Neutrophil (primary cell): ENCODE results near the gene HDHD5.

Experiments
- H3K27ac ChIP-seq: fragments of 200-600 bp; sonication (generic); 2 replicates; pipeline ENCODE4 v1.5.1; 2016; ENCODE audit warnings: mild to moderate bottlenecking, moderate library complexity
- H3K27me3 ChIP-seq: fragments of 200-600 bp; sonication (generic); 2 replicates; pipeline ENCODE4 v1.6.0; 2016; ENCODE audit warnings: mild to moderate bottlenecking
- H3K36me3 ChIP-seq: fragments of 200-600 bp; sonication (generic); 2 replicates; pipeline ENCODE4 v1.5.1; 2017
- H3K4me1 ChIP-seq, 2 experiments: fragments of 200-600 bp in 1 of 2; sonication (generic) in 1 of 2; 1 replicate in 1 of 2; 2 replicates in 1 of 2; pipeline versions ENCODE4 v1.5.1 to v1.6.1; 2013 to 2016; ENCODE audit warnings: low read depth in 1 of 2, low read length in 1 of 2, mild to moderate bottlenecking in 1 of 2, moderate library complexity in 1 of 2; ENCODE audit not compliant: control insufficient read depth in 1 of 2, insufficient read depth in 1 of 2
- H3K4me3 ChIP-seq, 2 experiments: fragments of 200-600 bp in 1 of 2; sonication (generic) in 1 of 2; 1 replicate in 1 of 2; 2 replicates in 1 of 2; pipeline ENCODE4 v1.5.1; 2013 to 2016; ENCODE audit warnings: low read depth in 1 of 2, low read length in 1 of 2, mild to moderate bottlenecking in 1 of 2, moderate library complexity in 1 of 2
- H3K9me3 ChIP-seq: fragments of 200-600 bp; sonication (generic); 2 replicates; pipeline ENCODE4 v1.5.1; 2016
- CTCF ChIP-seq: fragments of 200-600 bp; sonication (generic); IDR thresholded peaks from 2 replicates; pipeline ENCODE4 v1.5.1; 2016; ENCODE audit warnings: antibody characterized with exemption

The HDHD5 gene

GRCh38 chr22:17140826-17141766, 18.0 kb downstream of the HDHD5 start:
- no peaks in the 10 kb centered on the region for H3K27me3 ChIP-seq
- H3K9me3 ChIP-seq = no peaks in the 10 kb centered on the region
- H3K4me1 ChIP-seq = no peaks in the 10 kb centered on the region
- no peak overlapping the region for H3K27ac ChIP-seq
- no peak for TF ChIP-seq CTCF
- peaks cover 4% of the 10 kb centered on the region for H3K36me3 ChIP-seq
- H3K4me3 ChIP-seq = no peak overlapping the region

- Histone ChIP-seq H3K27me3 (no peaks in the 10 kb centered on the region), H3K9me3 (no peaks in the 10 kb centered on the region), H3K36me3 (peaks cover 4% of the 10 kb centered on the region), H3K4me1 (no peaks in the 10 kb centered on the region), H3K4me3 (no peak overlapping the region), H3K27ac (no peak overlapping the region)
- no peak for TF ChIP-seq CTCF
Observed at GRCh38 chr22:17140022-17140421, 19.1 kb downstream of the HDHD5 start.

DNA sequence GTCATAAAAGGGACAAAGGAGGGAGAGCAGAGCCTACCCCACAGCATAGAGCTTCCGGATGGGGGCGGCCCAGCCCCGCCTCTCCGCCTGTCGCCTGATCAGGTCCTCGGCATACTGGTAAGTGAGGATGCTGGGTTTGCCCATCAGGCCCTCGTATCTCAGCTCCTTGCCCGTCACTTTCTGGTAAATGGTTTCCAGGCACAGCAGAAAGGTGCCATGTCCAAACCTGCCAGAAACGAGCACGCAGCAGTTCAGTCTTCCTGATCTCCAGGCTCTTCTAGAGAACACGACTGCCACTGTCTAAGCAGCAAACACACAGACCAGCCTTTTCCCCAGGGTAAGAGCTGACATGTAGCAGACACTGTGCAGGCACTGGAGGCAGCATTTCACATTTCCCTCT, 20.6 kb downstream of the HDHD5 start:
- H3K36me3 ChIP-seq = peaks cover 4% of the 10 kb centered on the region
- no peaks in the 10 kb centered on the region for H3K27me3 ChIP-seq
- no peak overlapping the region for H3K27ac ChIP-seq

DNA sequence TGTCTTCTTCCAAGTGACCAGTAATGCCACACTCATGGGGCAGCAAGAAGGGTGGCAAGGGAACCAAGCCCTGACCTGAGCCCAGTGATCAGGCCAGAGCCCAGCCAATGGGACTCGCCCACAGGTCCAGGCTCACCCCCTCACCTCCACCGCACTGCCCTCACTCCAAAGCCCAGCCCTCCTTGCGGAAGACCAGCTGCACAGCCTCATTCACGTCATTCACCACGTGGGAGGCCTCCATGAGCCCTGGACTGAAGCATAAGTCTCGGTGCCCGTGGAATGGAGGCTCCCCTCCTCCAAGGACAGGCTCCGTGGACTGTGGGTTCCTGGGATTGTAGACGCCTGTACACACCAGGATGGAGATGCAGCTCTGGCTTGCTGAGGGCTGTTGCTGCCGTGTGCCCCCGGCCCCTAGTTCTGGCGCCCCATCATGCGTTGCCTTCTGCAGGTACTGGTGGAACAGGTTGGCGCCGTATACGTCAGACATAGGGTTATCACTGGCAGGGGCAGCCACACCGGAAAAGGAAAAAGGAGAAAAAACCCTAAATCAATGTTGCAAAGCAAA, 21.1 kb downstream of the HDHD5 start:
- peaks cover 4% of the 10 kb centered on the region for H3K36me3 ChIP-seq
- no peaks in the 10 kb centered on the region for H3K4me1 ChIP-seq
- no peak overlapping the region for H3K4me3 ChIP-seq
- no peaks in the 10 kb centered on the region for H3K9me3 ChIP-seq
- H3K27me3 ChIP-seq = no peaks in the 10 kb centered on the region
- TF ChIP-seq CTCF = no peak
- H3K27ac ChIP-seq = no peak overlapping the region

More for the DNA sequence above, 20.6 kb downstream of the HDHD5 start:
- no peak for TF ChIP-seq CTCF
- no peaks in the 10 kb centered on the region for H3K9me3 ChIP-seq
- H3K4me1 ChIP-seq = no peaks in the 10 kb centered on the region
- no peak overlapping the region for H3K4me3 ChIP-seq

DNA sequence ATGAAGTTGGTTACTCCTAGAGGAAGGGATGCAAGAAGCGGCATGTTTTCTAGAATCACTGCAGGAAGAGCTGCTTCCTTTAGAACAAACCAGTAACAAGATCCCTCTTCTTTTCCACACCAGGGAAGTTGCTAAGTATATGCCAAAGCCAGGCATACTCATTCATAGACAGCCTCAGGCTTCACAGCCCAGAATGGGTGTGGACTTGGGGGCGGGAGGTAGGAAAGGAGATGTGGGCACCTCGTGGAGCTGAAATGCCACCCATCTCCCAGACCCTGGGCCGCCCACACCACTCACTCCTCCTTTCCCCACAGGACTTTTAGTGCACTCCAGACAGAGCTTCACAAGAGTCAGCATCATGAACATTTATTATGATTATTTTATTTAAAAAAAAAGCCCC, 21.9 kb downstream of the HDHD5 start:
- Histone ChIP-seq H3K4me1 (no peaks in the 10 kb centered on the region), H3K27ac (no peak overlapping the region), H3K36me3 (peaks cover 4% of the 10 kb centered on the region), H3K27me3 (no peaks in the 10 kb centered on the region), H3K9me3 (no peaks in the 10 kb centered on the region), H3K4me3 (no peak overlapping the region)
- TF ChIP-seq CTCF = no peak
